NB4 (cell line): Measurements from ENCODE around the gene NCCRP1.

ENCODE experiments used
- DNase-seq: peaks from one replicate; pipeline ENCODE4 v3.0.0; 2010; ENCODE audit warnings: low read depth
- H3K4me3 ChIP-seq: one replicate; pipeline ENCODE4 v1.5.1; 2011; ENCODE audit warnings: mild to moderate bottlenecking, low read depth, low read length, moderate library complexity
- MYC ChIP-seq: IDR thresholded peaks from 2 replicates; pipeline ENCODE4 v1.6.1; 2011; ENCODE audit warnings: low read depth, low read length
- POLR2A ChIP-seq: IDR thresholded peaks from 2 replicates; pipeline ENCODE4 v1.6.1; 2011; ENCODE audit warnings: mild to moderate bottlenecking; ENCODE audit not compliant: insufficient read length; ENCODE audit errors: extremely low read depth
- TF ChIP-seq, protein P1 (sequence below): IDR thresholded peaks from one replicate; pipeline ENCODE4 v1.5.1; 2012; ENCODE audit warnings: low read depth, low read length
- TF ChIP-seq, protein P2 (sequence below): IDR thresholded peaks from 2 replicates; pipeline ENCODE4 v1.6.1; 2011; ENCODE audit warnings: low read depth, low read length

The NCCRP1 gene

DNA sequence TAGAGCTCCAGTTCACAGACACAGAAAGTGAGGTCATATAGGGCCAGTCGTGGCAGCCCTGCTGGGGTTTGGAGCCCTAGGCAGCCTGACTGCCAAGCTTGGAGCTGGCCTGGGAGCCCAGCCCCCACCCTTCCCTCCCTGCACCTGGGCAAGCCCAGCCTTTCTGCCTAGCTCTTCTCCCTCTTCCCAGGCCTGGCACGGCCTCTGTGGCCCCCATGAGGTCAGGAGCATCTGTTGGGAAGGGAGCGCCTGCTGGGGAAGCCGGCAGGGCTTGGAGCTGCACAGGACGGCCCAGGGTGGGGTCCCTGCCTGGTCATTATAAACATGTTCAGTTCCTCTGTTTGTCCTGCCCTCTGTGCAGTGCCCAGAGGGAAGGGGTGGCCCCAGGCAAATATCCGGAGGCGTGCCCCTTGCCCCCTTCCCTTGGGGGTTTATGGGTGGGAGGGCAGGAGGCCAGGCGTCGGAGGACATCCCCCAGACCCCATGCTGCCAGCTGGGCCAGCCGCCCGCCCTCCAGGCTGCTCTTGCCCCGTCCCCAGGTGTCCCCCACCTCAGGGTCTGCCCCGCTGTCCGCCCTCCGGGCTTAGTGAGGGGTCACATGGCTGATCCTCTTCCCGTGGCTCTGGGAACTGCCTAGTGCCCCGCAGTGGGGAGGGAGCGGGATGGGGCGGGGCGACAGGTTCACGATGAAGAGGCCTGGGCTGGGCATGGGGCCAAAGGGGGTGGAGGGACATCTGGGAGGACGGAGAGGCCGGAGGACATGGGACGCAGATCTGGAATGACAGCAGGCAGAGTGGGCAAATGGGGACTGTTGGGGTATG lies 30.0 kb upstream of the NCCRP1 start:
- DNase-seq: no peak
- H3K4me3 ChIP-seq: no peak overlapping the region
- TF ChIP-seq, protein P1, sequence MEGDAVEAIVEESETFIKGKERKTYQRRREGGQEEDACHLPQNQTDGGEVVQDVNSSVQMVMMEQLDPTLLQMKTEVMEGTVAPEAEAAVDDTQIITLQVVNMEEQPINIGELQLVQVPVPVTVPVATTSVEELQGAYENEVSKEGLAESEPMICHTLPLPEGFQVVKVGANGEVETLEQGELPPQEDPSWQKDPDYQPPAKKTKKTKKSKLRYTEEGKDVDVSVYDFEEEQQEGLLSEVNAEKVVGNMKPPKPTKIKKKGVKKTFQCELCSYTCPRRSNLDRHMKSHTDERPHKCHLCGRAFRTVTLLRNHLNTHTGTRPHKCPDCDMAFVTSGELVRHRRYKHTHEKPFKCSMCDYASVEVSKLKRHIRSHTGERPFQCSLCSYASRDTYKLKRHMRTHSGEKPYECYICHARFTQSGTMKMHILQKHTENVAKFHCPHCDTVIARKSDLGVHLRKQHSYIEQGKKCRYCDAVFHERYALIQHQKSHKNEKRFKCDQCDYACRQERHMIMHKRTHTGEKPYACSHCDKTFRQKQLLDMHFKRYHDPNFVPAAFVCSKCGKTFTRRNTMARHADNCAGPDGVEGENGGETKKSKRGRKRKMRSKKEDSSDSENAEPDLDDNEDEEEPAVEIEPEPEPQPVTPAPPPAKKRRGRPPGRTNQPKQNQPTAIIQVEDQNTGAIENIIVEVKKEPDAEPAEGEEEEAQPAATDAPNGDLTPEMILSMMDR: no peak
- TF ChIP-seq MYC (no peak), POLR2A (no peak)
- TF ChIP-seq, protein P2, sequence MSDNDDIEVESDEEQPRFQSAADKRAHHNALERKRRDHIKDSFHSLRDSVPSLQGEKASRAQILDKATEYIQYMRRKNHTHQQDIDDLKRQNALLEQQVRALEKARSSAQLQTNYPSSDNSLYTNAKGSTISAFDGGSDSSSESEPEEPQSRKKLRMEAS: no peak

DNA sequence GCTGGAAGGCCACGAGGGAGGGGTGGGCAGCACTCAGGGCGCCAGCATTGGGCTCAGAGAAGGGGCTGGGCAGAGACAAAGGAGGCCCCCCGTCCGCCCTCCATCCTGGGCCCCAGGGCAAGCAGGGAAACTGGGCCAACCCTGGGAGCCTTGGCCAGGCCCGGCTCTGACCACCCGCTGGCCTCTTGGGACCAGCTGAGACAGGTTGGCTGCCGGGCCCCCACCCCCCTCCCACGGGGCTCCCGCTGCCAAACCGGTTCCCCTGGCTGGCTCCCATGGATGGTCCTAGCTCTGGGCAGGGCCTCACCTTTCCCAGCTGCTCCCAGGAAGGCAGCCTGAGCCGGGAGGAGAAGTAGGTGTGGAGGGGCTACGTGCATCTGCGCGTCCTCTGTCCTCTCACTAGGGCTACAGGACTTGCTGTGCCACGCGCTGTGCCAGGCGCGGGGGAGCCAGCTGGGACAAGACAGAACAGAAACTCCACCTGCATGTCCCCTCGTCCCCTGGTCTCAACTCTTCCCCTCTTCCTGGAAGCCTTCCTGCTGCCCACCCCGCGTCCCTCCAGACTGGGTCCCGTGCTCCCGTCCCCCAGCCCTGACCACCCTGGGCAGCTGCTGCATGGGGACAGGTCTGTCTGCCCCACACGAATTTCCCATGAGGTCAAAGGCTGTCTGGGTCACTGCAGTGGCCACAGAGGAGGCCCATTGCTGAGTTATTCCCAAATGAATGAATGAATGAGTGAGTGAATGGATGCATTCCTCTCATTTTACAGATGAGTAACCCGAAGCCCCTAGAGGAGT lies 29.1 kb upstream of the NCCRP1 start:
- DNase-seq: no peak
- no peak overlapping the region for H3K4me3 ChIP-seq
- TF ChIP-seq, protein P2: no peak
- TF ChIP-seq MYC: no peak
- TF ChIP-seq POLR2A: no peak
- TF ChIP-seq, protein P1: no peak

DNA sequence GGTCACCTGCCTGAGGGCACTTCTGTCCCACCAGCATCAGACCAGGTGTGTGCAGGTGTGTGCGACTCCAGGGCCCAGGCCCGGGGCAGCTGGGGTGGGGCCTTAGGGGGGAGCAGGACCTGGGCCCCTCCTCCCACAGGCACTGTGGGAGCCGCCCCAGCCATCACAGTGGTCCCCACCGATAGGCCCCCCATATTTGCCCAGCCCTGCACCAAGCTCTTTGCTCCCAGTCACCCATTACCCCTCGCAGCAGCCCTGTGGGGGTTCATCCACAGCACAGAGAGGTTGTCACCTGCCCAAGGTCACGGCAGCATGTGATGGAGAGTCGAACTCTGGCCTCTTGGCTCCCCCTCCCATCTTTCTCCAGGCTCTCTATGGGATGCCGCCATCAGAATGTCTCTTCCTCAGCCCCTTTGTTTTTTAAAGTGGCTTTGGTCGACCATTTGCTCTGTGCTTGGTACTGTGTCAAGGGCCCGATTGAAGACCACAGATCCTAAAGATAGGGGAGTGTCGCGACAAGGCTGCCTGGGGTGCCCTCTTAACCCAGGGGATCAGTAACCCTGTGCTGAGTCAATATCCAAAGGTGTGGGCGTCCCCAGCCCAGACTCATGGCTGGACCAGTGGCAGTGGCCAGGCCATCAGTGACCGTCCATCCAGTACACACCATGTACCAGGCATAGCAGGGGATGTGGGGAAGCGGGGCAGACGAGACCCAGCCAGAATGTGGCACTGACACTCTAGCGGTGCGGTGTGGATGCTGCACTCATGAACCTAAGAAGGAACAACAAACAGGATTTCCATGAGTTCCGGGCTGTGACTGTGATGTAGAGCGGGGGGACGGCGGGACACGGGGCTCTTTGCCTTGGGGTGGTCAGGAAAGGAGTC lies 28.3 kb upstream of the NCCRP1 start:
- no peak for TF ChIP-seq POLR2A
- TF ChIP-seq, protein P2: no peak

DNA sequence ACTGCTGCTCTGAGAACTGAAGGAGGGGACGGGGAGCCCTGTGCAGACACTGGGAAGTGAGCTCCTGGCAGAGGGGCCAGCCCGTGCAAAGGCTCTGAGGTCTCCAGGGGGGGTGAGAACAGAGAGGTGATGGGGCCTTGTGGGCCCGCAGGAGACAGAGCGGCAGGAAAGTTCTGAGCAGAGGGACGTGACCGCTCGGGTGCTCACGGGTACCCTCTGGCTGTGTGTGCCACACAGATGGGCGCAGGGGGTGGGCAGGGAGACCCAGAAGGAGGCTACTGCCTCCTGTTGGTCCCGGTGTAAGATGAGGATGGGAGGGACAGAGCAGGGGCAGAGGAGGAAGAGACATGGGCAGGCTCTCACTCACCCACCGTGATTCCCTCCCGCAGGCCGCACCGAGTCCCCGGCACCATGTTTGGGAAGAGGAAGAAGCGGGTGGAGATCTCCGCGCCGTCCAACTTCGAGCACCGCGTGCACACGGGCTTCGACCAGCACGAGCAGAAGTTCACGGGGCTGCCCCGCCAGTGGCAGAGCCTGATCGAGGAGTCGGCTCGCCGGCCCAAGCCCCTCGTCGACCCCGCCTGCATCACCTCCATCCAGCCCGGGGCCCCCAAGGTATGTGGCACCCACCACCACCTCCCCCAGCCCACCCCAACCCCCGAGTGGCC lies 27.5 kb upstream of the NCCRP1 start:
- TF ChIP-seq MYC (no peak), POLR2A (no peak)
- TF ChIP-seq, protein P2: no peak
- TF ChIP-seq, protein P1: no peak
- DNase-seq: no peak
- H3K4me3 ChIP-seq: no peak overlapping the region

More for the DNA sequence above, 28.3 kb upstream of the NCCRP1 start:
- no peak for DNase-seq
- H3K4me3 ChIP-seq: no peak overlapping the region

DNA sequence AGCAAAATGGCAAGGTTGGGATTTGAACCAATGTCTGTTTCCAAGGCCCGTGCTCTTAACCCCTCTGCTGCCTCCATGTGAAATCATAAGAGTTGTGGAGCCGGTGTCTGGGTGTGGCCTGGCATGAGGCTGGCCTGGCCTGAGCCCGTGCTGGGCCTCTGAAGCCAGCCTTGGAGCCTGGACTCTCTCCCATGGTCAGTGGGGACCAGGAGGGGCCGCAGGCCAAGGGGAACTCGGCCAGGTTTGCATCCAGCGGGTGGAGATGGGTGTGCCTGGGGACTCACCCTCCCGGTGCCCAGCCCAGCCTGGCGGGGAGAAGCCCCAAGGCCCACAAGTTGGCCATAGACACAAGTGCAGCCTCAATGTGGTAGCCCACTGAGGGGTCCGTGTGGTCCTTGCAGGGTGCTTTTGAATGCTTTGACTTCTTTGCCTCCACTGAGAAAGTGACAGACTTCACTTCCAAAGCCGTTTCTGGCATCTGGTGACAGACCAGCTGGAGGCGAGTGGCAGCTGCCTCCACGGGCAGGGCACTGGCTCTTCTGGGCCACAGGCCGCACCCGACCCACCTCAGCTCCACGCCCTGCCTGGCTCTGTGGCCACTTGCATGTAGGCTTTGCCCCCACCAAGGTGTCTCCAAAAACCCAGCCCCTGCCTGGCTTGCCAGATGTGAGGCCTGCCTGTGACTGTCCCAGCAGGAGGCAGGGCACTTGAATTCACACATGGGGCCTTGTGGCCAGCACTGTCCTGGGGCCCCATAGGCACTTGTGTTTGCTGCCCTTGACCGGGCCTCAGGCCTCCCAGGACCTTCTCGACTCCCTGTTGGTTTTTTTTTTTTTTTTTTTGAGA lies 26.2 kb upstream of the NCCRP1 start:
- no peak for TF ChIP-seq MYC
- TF ChIP-seq, protein P2: no peak
- TF ChIP-seq, protein P1: no peak
- no peak overlapping the region for H3K4me3 ChIP-seq
- DNase-seq: no peak
